CD4-positive, alpha-beta T cell (primary cell): Measurements from ENCODE around the gene DNAJB11. TPM values are rescaled to one million over a fixed set of nuclear protein-coding genes. Genes with fewer than 3 reads are reported as not detected.

Experiments used
- ATAC-seq: fragments of 200-7000 bp; cut with Tn5 transposase; one replicate; pipeline ENCODE4 v1.10.0; 2022; ENCODE audit warnings: mild to moderate bottlenecking; ENCODE audit not compliant: poor library complexity
- CTCF ChIA-PET: fragments of 350-600 bp; sonication (Branson Sonifier 250); formaldehyde crosslinking; loops from one replicate; lab custom pipeline; 2021; ENCODE audit warnings: antibody characterized with exemption, inconsistent platforms; lab: Charles Lee
- POLR2A ChIA-PET: fragments of 350-600 bp; sonication (Branson Sonifier 250); formaldehyde crosslinking; loops from one replicate; lab custom pipeline; 2021; ENCODE audit warnings: antibody characterized with exemption, inconsistent platforms; lab: Charles Lee
- DNase-seq, 14 experiments: peaks; one replicate each; pipeline ENCODE4 v3.0.0-alpha.2; 2013 to 2020; ENCODE audit warnings: mixed read lengths in 2 of 14
- H3K27ac ChIP-seq, 2 donors: one replicate each; pipeline versions ENCODE4 v1.5.1 to v1.7.0; 2013; ENCODE audit warnings: low read length in 2 of 2, low read depth in 1 of 2, mild to moderate bottlenecking in 1 of 2
- H3K27me3 ChIP-seq, 2 experiments: 1 replicate in 1 of 2; 2 replicates in 1 of 2; pipeline versions ENCODE4 v1.6.1 to v1.7.0; 2013; ENCODE audit warnings: low read length in 2 of 2, control low read depth in 1 of 2, mild to moderate bottlenecking in 1 of 2, moderate library complexity in 1 of 2; ENCODE audit not compliant: insufficient read depth in 2 of 2, control insufficient read depth in 1 of 2
- H3K36me3 ChIP-seq: one replicate; pipeline ENCODE4 v1.6.1; 2013; ENCODE audit warnings: low read length, control low read depth; ENCODE audit not compliant: insufficient read depth
- H3K4me1 ChIP-seq: one replicate; pipeline ENCODE4 v1.6.1; 2013; ENCODE audit warnings: low read length, control low read depth; ENCODE audit not compliant: insufficient read depth
- H3K4me3 ChIP-seq: one replicate; pipeline ENCODE4 v1.5.1; 2013; ENCODE audit warnings: mild to moderate bottlenecking, low read length, moderate library complexity
- H3K9me3 ChIP-seq, 2 experiments: 1 replicate in 1 of 2; 2 replicates in 1 of 2; pipeline versions ENCODE4 v1.6.1 to v1.7.0; 2013; ENCODE audit warnings: low read length in 2 of 2, mild to moderate bottlenecking in 2 of 2, control low read depth in 1 of 2, moderate library complexity in 1 of 2; ENCODE audit not compliant: control insufficient read depth in 1 of 2, insufficient read depth in 1 of 2
- H3K27ac Mint-ChIP-seq: one replicate; pipeline ENCODE4 v1.8.0; 2020; ENCODE audit warnings: mixed read lengths
- H3K27me3 Mint-ChIP-seq: one replicate; pipeline ENCODE4 v1.8.0; 2021; ENCODE audit warnings: mixed read lengths
- H3K36me3 Mint-ChIP-seq: one replicate; pipeline ENCODE4 v1.8.0; 2021; ENCODE audit warnings: low read depth, mixed read lengths
- H3K4me1 Mint-ChIP-seq: one replicate; pipeline ENCODE4 v1.8.0; 2021; ENCODE audit warnings: low read depth, mixed read lengths
- H3K4me3 Mint-ChIP-seq: one replicate; pipeline ENCODE4 v1.8.0; 2020; ENCODE audit warnings: mild to moderate bottlenecking, mixed read lengths
- H3K9me3 Mint-ChIP-seq: one replicate; pipeline ENCODE4 v1.8.0; 2020; ENCODE audit warnings: mixed read lengths
- CTCF ChIP-seq: fragments of 200-600 bp; IDR thresholded peaks from one replicate; pipeline ENCODE4 v1.8.0; 2022; ENCODE audit warnings: antibody characterized with exemption, mild to moderate bottlenecking
- intact Hi-C, 2 experiments: fragments of 100-400 bp; cut with DNase I in 1 of 2; cut with micrococcal nuclease in 1 of 2; formaldehyde crosslinking; loops; one replicate each; pipeline versions ENCODE4 v1.15.1 to v1.9.0; 2023 to 2025; cut with DNase I, micrococcal nuclease
- total RNA-seq, 174 experiments: library from RNA in 2 of 174; stranded (reverse) in 2 of 174; gene quantifications; one replicate each; pipeline ENCODE4 v1.2.3 and lab custom pipeline; 2021 to 2026

Gene DNAJB11
- total RNA-seq, 2 experiments from 2014 or later = 69.3 to 70.3 TPM

- H3K27me3 Mint-ChIP-seq = peaks cover 19% of the 10 kb centered on the region
- CTCF ChIA-PET = interaction anchor here (1.1 to 4.7 kb wide), 5 partner anchors 17 to 670 kb away, joined by 4 to 49 read pairs (median 4); no protein-coding TSS in a partner anchor
- H3K36me3 ChIP-seq = no peaks in the 10 kb centered on the region
- H3K27ac ChIP-seq = no peak overlapping the region
- peaks cover 19% of the 10 kb centered on the region for H3K4me1 Mint-ChIP-seq
- no peaks in the 10 kb centered on the region for H3K9me3 Mint-ChIP-seq
- peaks cover 0 to 9% of the 10 kb centered on the region in 2 experiments for H3K27me3 ChIP-seq
- H3K4me3 ChIP-seq = no peak overlapping the region
- POLR2A ChIA-PET = interaction anchor here (0.7 to 3.0 kb wide), 6 partner anchors 43 to 610 kb away, joined by 3 to 25 read pairs (median 5); partner anchors contain the start of genes DNAJB11 and EIF4A2
- ATAC-seq (no peak), DNase-seq (no peak)
- no peak for TF ChIP-seq CTCF
- intact Hi-C loops = loop anchor here (1.0 kb wide), 1 partner anchor 208 kb away; no protein-coding TSS in a partner anchor
- no peaks in the 10 kb centered on the region for H3K36me3 Mint-ChIP-seq
- H3K27ac Mint-ChIP-seq = no peak overlapping the region
- H3K4me3 Mint-ChIP-seq = no peak overlapping the region
- peaks cover 19% of the 10 kb centered on the region for H3K4me1 ChIP-seq
- no peaks in the 10 kb centered on the region for H3K9me3 ChIP-seq
Measured at GRCh38 chr3:186613637-186614265, 43.2 kb downstream of the DNAJB11 start.

- Histone ChIP-seq H3K27me3 (peaks cover 0 to 9% of the 10 kb centered on the region in 2 experiments), H3K36me3 (no peaks in the 10 kb centered on the region), H3K27ac (no peak overlapping the region), H3K9me3 (no peaks in the 10 kb centered on the region), H3K4me3 (peak overlapping the region; percentile 34), H3K4me1 (peaks cover 19% of the 10 kb centered on the region)
- TF ChIP-seq CTCF = no peak
- Mint-ChIP-seq H3K4me1 (peaks cover 19% of the 10 kb centered on the region), H3K27me3 (peaks cover 19% of the 10 kb centered on the region), H3K4me3 (peak overlapping the region; percentile 51), H3K36me3 (no peaks in the 10 kb centered on the region), H3K9me3 (no peaks in the 10 kb centered on the region), H3K27ac (no peak overlapping the region)
- ChIA-PET POLR2A (interaction anchor here (0.7 to 3.0 kb wide), 6 partner anchors 44 to 610 kb away, joined by 3 to 25 read pairs (median 5); partner anchors contain the start of genes DNAJB11 and EIF4A2), CTCF (interaction anchor here (0.6 to 4.7 kb wide), 16 partner anchors 9 to 682 kb away, joined by 3 to 49 read pairs (median 4); partner anchors contain the start of genes DNAJB11 and TBCCD1)
- ATAC-seq = no peak
- intact Hi-C loops = loop anchor here (1.0 kb wide), 1 partner anchor 207 kb away; no protein-coding TSS in a partner anchor
- DNase-seq = peak in 2 of 14 experiments; percentile 4 to 35
Measured at GRCh38 chr3:186614266-186614596, 43.7 kb downstream of the DNAJB11 start.

DNA sequence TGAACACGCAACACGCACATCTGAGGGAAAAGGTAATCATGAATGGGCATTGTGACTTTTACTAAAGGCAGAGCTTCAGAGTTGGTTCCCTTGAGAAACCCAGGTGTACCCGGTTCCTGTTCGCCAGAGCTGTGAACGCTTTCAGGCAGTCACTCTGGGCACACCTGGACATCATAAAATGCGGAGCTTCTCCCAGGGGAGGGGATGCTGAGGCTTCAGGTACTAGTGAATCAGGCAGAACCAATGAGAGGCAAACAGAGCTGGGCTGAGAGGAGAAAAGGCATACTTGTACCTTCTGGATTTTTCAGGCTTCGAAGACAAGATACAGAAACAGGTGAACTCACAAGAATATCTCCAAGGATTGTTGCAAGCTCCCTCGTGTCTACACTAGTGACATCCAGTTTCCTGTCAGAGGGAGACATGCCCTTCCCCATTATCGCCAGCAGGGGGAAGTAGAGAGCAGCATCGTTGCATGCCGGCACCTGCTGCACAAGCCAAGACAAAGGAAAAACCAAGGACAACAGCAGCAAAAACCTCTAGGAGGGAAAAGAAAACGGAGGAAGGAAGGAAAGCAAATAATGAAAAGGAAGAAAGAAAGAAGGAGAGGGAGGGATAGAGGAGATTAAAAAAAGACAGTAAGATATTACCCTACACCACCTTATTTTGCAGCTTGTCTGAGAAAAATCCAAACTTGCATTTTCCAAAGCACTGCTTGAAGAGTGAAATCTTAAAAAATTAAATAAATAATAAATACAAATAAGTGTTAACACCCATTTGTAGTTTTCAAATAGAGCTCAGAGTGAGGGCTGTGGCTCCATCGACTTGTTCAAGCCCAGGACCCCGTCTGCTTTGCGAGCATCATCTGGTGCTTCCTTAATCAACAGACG lies 44.3 kb downstream of the DNAJB11 start:
- Histone ChIP-seq H3K36me3 (no peaks in the 10 kb centered on the region), H3K27me3 (peaks cover 0 to 9% of the 10 kb centered on the region in 2 experiments), H3K27ac (no peak overlapping the region), H3K4me1 (peaks cover 19% of the 10 kb centered on the region), H3K4me3 (peak overlapping the region; percentile 34), H3K9me3 (no peaks in the 10 kb centered on the region)
- intact Hi-C loops = loop anchor here (1.0 to 5.0 kb wide), 3 partner anchors 73 to 552 kb away; partner anchors contain the start of gene CRYGS (in 1 of the 2)
- peaks cover 19% of the 10 kb centered on the region for H3K4me1 Mint-ChIP-seq
- no peaks in the 10 kb centered on the region for H3K36me3 Mint-ChIP-seq
- DNase-seq (peak; percentile 56 to 89 (median 66)), ATAC-seq (peak; percentile 65)
- no peaks in the 10 kb centered on the region for H3K9me3 Mint-ChIP-seq
- ChIA-PET POLR2A (interaction anchor here (0.7 to 3.0 kb wide), 7 partner anchors 44 to 609 kb away, joined by 3 to 25 read pairs (median 4); partner anchors contain the start of genes DNAJB11 and EIF4A2), CTCF (interaction anchor here (0.5 to 4.7 kb wide), 18 partner anchors 9 to 682 kb away, joined by 3 to 49 read pairs (median 4); partner anchors contain the start of genes DNAJB11 and TBCCD1)
- peak overlapping the region; percentile 51 for H3K4me3 Mint-ChIP-seq
- H3K27me3 Mint-ChIP-seq = peaks cover 19% of the 10 kb centered on the region
- H3K27ac Mint-ChIP-seq = no peak overlapping the region
- TF ChIP-seq CTCF = peak; percentile 98
